Hepatocyte (in vitro differentiated cells): Measurements from ENCODE around the gene DSTN.

Source experiments
- CTCF ChIP-seq: fragments of 200-600 bp; sonication (generic); IDR thresholded peaks from 2 replicates; pipeline ENCODE4 v1.5.1; 2016; ENCODE audit warnings: antibody characterized with exemption, mild to moderate bottlenecking; ENCODE audit not compliant: poor library complexity
- EZH2 ChIP-seq: fragments of 200-600 bp; sonication (generic); IDR thresholded peaks from 2 replicates; pipeline ENCODE4 v1.6.1; 2016; ENCODE audit warnings: antibody characterized with exemption, mild to moderate bottlenecking, borderline replicate concordance

- TF ChIP-seq CTCF, result no peak
- TF ChIP-seq EZH2, result no peak
Measured at GRCh38 chr20:17594443-17594842, 24.6 kb downstream of the DSTN start.
